Pulmonary artery endothelial cell (primary cell): ENCODE measurements around the gene DOCK1. TPM values are rescaled to one million over a fixed set of nuclear protein-coding genes. Genes with fewer than 3 reads are reported as not detected.
"Not testable (repeated sequence)": the region's sequence is repeated elsewhere in the genome, so short reads cannot be mapped to it uniquely, and the experiment has no call there.

Experiments
- DNase-seq: peaks from one replicate; pipeline ENCODE4 v3.0.0-alpha.2; 2011; ENCODE audit warnings: low read depth, low spot score
- total RNA-seq: library from RNA; depleted of rRNA; stranded (reverse); fragments of >200 nt; gene quantifications from 2 replicates; pipeline ENCODE4 v1.2.3, GENCODE V29; 2014

Gene DOCK1
- 74.0 and 89.6 TPM in 2 replicates for total RNA-seq

DNA sequence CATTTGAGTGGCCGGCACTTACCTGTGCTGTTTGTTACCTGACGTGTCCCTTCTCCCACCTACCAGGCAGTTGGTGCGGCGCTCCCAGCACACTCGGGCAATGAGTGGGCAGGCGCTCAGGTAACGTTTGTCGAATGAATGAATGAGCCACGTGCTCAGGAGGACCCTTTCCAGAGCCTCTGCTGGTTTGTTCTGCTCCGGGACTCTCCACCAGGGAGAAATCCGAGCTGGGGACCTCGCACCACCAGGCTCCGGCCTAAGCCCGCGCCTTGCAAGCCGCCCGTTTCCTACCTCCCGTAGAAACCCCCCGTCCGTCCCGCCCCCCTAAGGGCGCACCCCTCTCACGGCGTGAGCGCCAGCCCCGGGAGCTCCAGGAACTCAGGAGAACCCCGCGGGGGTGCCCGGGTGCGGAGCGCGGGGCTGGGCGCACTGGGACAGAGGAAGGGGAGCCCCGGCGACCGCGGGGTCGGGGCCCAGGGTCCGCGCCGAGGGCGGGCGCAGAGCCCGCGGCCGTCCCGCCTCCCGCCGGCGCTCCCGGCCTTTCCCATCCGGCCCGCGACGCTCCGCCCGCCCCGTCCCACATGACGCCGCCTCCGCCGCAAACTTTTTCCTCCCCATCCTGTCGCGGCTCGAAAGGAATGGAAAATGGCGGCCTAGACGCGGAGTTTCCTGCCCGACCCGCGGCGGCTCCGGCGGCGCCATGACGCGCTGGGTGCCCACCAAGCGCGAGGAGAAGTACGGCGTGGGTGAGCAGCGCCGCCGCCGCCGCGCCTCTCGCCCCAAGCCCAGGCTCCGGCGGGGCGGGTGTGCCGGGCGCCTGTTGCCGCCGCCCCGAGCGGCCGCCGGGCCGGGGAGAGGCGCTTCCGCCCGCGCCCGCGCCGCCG lies at the start of gene DOCK1:
TSS of gene DOCK1 (plus strand) at position 611 of the 884 bp plus-strand sequence. CDS start at position 701, 90 bp downstream.
- DNase-seq = peak; percentile 20

DNA sequence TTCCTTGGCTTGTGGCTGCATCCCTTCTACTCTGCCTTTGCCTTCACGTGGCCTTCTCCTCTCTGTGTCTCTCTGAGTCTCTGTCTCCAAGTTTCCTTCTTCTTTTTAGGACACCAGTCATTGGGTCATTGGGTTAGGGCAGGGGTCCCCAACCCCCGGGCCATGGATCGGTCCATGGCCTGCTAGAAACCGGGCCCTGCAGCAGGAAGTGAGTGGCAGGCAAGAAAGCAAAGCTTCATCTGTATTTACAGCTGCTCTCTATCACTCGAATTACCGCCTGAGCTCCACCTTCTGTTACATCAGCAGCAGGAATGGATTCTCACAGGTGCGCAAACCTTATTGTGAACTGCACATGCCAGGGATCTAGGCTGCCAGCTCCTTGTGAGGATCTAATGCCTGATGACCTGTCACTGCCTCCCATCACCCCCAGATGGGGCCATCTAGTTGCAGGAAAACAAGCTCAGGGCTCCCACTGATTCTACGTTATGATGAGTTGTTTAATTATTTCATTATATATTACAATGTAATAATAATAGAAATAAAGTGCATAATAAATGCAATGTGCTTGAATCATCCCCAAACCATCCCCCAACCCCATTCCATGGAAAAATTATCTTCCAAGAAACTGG lies 47.9 kb upstream of the DOCK1 start:
- no peak for DNase-seq

DNA sequence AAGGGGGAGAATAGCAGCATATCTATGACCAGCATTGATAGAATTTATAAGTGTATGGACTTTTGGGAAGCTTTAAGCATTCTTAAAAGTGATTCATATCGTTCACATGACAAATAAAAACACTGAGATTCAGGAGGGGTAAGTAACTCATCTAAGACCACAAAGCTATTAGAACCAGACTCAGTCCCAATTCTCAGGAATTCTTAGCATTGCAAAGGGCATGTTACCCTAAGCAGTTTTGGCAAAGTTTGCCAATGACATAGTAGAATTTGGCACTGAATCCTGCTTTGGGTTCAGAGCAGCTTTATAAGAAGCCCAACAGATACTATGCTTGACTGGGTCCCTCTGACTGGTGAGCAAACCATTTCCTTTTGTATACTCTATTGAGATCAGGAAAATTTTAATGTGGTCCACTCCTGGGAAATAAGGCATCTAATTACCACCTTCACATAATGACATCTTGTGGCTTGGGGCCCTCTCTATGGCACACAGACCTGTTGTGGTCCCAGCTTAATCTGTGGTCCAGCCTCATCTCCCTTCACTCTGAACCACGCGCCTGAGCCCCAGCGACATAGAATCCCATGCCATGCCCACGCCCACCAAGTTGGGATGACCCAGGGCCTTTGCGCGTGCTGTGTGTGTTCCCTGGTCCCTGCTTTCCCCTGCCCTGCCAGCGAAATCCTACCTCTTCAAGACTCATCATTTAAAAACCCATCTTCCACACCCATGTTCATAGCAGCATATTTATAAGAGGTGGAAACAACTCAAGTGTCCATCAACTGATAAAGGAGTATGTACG lies 37.5 kb upstream of the DOCK1 start:
- DNase-seq = no peak

DNA sequence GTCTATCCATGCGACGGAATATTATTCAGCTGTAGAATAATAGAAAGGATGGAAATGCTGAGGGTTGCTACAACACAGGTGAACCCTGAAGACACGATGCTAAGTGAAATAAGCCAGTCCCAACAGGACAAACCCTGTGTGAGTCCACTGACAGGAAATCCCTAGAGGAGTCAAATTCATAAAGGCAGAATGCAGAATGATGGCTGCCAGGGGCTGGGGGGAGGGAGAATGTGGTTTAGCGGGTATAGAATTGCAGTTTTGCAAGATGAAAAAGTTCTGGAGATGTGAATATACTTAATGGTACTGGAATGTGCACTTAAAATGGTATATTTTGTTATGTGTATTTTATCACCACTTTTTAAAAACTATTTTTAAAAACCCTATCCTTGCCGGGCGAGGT lies 36.9 kb upstream of the DOCK1 start:
- DNase-seq = no peak

DNA sequence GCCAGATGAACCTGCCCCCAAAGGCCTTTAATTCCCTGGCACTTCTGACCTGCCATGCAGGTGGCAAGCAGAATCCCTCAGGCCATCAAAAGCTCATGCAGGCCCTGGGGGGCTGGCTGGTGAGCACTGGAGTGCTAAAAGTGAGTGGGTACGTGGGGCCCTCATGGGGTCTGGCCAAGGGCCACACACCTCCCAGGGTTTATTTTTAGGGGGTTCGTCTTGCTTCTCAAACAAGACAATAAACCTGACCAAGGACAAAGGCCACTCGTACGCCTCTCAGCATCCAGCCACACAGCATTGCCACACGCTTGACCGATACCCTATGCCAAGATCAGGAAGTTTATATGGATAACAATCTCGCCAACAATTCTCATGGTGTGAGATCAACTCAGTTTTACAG lies 33.1 kb upstream of the DOCK1 start:
- no peak for DNase-seq

DNA sequence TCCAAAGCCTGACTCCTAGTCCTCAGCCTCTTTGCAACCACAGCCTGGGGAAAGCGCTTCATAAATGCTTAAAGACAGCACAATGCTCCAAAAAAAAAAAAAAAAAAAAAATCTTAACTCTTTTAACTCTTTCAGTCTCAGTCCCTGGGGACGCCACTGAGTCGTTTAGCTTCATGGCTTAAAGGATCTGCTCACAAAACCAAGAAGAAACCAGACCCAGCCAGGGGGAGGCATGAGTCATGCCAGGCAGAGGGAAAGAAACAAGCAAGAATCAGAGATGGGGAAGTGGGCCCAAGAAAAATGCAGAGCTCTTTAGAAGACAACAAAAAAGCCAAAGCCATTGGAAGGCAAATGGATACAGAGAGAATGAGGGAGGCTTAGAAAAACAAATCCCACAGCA lies 32.5 kb upstream of the DOCK1 start:
- no peak for DNase-seq

DNA sequence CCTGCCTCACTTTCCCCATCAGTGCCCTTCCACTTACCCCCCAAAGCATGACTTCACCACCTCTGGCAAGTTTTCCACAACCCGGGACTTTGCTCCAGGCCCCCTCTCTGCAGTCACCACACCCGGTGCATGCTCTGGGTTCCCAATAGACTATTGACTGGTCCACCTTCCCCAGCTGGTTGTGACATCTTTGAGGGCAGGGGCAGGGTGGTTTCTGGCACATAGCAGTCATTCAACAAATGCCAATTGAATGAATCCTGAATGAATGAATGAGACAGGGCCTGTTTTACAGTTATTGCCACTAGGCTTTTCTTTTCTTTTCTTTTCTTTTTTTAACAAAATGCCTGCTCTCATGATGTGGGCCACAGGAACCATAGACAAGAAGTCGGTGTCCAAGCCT lies 28.8 kb upstream of the DOCK1 start:
- DNase-seq = no peak

DNA sequence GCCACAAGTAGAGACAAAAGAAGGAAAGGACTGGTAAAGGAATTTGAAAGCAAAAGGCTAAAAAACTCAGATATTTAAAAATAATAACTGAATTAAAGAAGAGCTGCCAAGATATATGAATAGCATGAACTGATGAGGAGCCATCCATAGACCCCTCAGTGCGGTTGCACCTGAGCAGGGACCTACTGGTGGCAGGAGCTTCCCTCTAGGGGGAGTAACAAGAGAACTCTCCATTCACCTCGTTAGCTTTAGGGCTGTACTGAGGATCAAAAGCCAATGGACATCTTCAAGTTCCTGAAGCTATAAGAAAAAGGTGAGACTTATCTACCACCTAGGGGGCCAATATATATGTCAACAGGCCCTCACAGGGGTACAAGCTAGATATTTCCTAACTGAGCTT lies 27.8 kb upstream of the DOCK1 start:
- DNase-seq = no peak

DNA sequence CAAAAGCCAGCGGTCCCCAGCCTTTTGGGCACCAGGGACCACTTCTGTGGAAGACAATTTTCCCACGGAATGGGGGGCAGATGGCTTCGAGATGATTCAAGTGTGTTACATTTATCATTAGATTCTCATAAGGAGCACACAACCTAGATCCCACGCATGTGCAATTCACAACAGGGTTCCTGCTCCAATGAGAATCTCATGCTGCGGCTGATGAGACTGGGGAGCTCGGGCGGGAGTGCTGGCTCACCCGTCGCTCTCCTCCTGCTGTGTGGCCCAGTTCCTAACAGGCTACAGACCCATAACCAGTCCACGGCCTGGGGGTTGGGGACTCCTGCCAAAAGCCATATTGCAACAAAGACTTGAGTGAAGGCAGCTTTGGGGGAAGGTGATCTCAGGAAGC lies 26.6 kb upstream of the DOCK1 start:
- no peak for DNase-seq

DNA sequence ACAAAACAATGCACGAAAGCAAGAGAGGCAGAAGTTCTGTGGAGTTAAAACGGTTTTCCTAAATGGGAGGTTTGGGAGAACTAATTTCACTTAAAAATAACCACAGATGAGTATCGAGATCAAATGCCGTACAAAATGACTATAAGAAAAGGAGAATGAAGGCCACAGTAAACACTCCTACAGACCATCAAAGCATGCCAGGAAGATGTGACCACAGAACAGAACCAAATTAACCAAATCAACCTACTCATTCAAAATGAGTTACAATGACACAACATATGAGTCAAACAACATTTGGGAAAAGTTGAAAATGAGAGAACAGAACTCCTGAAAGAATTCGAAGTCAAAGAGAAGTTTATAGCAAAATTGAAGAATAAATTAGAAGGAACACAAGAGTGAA lies 24.3 kb upstream of the DOCK1 start:
- no peak for DNase-seq

DNA sequence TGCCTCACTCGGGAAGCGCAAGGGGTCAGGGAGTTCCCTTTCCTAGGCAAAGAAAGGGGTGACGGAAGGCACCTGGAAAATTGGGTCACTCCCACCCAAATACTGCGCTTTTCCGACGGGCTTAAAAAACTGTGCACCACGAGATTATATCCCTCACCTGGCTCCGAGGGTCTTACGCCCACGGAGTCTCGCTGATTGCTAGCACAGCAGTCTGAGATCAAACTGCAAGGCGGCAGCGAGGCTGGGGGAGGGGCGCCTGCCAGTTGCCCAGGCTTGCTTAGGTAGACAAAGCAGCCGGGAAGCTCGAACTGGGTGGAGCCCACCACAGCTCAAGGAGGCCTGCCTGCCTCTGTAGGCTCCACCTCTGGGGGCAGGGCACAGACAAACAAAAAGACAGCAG lies 23.2 kb upstream of the DOCK1 start:
- DNase-seq = not testable (repeated sequence)

DNA sequence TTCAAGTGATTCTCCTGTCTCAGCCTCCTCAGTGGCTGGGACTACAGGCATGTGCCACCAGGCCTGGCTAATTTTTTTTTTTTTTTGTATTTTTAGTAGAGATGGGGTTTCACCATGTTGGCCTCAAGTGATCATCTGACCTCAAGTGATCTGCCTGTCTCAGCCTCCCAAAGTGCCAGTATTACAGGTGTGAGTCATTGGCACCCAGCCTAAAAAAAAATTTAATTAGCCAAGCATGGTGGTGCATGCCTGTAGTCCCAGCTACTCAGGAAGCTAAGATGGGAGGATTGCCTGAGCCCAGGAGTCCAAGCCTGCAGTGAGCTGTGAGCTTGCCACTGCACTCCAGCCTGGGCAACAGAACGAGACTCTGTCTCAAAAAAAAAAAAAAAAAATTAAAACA lies 16.8 kb upstream of the DOCK1 start:
- DNase-seq = not testable (repeated sequence)

DNA sequence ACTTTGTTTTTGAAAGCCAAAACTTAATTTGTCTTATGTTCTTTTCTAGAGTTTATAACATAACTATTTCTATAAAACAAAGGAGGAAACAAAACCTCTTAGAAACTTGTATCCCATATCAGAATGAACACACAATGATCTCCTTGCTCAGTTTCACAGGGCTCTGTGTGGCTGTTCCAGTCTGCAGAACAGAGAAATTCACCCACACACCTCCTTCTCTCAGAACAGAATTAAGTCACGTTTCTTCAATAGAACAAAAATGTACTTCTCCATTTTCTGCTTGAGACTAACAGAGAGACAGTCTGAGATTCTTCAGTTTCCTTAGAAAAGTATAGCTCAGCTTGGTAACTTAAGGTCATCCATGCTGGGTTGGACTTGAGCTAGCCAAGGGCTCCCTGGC lies 15.8 kb upstream of the DOCK1 start:
- DNase-seq = no peak

DNA sequence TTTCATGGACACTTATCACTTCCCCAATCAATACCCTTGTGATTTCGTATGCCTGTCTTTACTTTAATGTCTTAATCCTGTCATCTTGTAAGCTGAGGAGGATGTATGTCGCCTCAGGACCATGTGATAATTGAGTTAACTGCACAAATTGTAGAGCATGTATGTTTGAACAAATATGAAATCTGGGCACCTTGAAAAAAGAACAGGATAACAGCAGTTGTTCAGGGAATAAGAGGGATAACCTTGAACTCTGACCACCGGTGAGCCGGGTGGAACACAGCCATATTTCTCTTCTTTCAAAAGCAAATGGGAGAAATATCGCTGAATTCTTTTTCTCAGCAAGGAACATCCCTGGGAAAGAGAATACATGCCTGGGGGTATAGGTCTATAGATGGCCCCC lies 14.4 kb upstream of the DOCK1 start:
- DNase-seq = not testable (repeated sequence)

DNA sequence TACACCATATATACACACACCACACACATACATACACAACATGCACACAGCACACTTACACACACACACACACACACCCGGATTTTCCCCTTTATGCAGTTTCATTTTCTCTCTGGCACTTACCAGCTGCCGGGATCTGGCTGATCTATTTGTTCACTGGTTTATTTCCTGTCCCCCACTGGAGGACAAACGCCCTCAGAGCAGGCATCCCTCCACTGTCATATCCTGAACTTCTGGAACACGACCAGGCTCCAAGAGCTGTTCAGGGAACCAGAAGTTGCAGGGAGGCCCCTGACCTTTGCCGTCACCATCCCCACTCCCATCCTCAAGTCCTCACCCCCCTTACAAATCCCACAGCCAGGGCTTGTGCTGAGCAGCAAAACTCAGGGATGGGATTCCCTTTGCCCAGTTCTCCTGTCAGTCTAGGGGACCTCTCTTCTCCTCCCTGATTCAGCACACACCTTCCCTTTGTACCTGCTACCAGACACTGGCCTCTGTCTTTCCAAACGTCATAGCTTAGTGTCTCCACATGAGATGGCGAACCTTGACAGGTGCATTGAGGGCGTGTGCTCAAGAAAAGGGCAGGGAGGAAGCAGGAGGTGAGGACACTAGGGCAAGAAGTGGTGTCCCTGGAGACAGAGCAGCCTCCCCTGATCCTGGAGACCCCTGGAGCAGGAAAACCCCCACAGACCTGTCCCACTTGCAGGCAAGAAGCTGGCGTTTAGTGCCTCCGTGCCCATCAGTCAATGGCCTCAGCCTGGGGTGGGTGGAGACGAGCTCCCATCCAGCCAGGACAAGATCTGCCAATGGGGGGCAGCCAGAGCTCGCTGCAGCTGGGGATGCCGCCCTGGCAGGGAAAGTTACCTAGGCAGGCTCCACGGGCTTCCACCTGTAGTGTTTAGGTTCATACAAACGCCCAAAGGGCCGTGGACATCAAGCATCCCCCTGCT lies 12.7 kb upstream of the DOCK1 start:
- DNase-seq = no peak

DNA sequence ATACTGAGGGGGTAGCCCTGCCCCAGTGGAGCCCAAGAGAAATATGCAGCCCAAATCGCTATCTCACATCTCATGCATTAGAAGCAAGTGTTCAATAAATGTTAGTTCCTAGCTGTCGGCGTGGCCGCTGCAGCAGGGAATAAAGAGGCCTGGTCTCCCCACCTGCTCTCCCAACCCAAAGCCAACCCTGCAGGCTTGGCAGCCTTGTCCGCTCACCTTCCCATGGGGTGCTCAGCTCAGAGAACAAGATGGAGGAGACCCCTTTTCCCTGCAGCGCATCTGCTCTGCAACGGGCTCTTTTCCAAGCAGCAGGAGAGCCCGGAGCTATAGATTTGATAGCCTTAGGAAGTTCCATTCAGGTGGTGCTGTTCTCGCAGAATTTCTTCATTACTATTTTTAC lies 12.0 kb upstream of the DOCK1 start:
- no peak for DNase-seq

DNA sequence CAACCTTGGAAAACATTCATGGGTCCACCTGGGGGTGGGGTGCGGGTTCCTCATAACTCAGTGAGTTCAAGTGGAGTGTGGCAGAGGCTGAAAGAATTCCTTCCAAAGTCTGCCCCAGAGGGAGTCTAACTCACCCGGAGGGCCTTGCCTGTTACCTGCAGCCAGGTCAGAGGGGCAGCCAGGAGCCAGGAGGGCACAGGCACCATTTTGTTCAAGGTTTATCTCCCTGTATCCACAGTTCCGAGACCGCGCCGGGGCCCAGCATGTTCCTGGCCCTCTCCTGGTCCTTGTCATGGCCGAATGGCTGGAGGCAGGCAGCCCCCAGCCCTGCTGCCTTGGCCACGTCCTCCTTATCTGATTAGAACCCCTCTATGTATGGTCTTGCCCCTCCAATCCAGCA lies 11.4 kb upstream of the DOCK1 start:
- no peak for DNase-seq

DNA sequence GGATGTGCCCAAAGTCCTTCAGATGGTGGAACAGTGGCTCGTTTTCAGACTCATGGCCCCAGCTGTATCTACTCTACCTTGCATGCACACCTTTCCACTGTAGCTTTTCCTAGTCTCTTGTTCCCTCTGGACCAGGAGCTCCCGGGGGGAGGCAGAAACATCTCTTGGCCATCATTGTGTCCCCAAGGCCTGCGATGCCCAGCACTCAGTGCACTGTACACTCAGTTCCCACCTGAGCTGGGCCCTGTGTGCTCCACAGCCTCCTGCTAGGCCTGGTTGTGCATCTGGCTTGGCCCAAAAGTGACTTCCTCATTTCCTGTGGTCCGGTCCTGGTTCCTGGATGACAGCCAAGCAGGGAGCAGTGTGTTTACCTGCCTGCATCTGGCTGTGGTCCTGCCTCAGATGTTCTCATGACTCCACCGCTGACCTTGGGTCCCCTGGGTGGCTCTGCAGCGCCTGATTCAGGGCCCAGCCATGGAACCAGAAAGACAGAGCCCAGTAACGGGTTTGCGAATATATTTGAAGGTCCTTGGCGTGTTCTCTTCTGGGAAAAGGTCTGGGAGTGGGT lies 9.9 kb upstream of the DOCK1 start:
- no peak for DNase-seq

DNA sequence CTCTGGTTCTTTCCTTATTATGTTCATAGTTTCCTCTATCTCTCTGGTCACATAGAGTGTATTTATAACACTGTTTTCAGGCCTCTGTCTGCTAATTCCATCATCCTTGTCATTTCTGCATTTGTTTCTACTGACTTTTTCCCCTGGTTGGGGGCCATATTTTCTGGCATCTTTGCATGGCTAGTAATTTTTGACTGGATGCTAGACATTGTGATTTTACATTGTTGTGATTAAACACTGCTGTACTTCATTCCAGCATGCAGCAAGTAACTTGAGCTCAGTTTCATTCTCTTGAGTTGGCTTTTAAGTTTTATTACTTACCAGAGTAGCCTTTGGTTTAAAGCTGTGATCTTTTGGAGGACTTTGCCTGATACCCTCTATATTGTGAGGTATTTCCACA lies 6.8 kb upstream of the DOCK1 start:
- DNase-seq = no peak

DNA sequence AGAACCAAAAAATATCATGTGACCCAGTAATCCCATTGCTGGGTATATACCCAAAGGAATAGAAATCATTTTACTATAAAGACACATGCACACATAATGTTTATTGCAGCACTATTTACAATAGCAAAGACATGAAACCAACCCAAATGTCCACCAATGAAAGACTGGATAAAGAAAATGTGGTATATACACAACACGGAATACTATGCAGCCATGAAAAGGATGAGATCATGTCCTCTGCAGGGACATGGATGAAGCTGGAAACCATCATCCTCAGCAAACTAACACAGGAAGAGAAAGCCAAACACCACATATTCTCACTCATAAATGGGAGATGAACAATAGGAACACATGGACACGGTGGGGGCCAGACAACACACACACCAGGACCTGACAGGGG lies 5.7 kb upstream of the DOCK1 start:
- DNase-seq = not testable (repeated sequence)

DNA sequence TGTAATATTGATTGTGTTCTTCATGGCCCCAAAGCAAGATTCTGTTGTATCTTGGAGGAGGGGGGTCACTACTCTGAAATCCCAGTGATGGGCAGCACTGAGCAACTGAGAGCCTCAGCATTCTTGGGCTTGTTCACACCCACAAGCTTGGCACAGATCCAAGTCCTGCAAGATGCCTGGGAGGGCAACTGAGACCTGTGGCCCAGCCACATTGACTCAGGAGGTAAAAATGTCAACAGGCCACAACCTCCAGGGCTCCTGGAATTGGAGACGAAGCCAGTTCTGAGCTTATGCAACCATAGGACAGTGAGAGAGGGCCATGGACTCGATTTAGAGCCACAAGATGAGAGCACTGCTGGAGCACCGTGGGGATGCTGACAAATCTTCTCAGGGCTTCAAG lies 3.1 kb upstream of the DOCK1 start:
- no peak for DNase-seq
